Esophagus muscularis mucosa (tissue), 3 donors: Measurements from ENCODE around the gene GPR132.

Source experiments
- CTCF ChIP-seq, 3 experiments: fragments of 200-600 bp in 2 of 3; fragments of 450-650 bp in 1 of 3; sonication (generic) in 2 of 3; IDR thresholded peaks; one replicate each; pipeline ENCODE4 v1.5.1; 2017 to 2019; ENCODE audit warnings: antibody characterized with exemption in 3 of 3, mild to moderate bottlenecking in 2 of 3, moderate library complexity in 1 of 3
- POLR2A ChIP-seq: fragments of 450-650 bp; IDR thresholded peaks from one replicate; pipeline ENCODE4 v1.6.1; 2017; ENCODE audit warnings: antibody characterized with exemption, moderate library complexity, mild to moderate bottlenecking, low read depth
- POLR2AphosphoS5 ChIP-seq, 2 donors: sonication (generic); formaldehyde crosslinking; IDR thresholded peaks; one replicate each; pipeline ENCODE4 v1.6.1; 2017; ENCODE audit warnings: antibody characterized with exemption in 2 of 2

GRCh38 chr14:105065280-105066228 lies at the start of gene GPR132:
- TF ChIP-seq POLR2AphosphoS5 (IDR thresholded peaks at IDR 0.05) (peak in 1 of 2 donors; percentile 46), CTCF (IDR thresholded peaks at IDR 0.05) (no peak), POLR2A (no peak)
